Measurements from ENCODE around the gene MAPK1. TPM values are rescaled to one million over a fixed set of nuclear protein-coding genes. Genes with fewer than 3 reads are reported as not detected.

MAPK1 gene
- total RNA-seq, 1 experiment from 2014 or later = 87.4 TPM

DNA sequence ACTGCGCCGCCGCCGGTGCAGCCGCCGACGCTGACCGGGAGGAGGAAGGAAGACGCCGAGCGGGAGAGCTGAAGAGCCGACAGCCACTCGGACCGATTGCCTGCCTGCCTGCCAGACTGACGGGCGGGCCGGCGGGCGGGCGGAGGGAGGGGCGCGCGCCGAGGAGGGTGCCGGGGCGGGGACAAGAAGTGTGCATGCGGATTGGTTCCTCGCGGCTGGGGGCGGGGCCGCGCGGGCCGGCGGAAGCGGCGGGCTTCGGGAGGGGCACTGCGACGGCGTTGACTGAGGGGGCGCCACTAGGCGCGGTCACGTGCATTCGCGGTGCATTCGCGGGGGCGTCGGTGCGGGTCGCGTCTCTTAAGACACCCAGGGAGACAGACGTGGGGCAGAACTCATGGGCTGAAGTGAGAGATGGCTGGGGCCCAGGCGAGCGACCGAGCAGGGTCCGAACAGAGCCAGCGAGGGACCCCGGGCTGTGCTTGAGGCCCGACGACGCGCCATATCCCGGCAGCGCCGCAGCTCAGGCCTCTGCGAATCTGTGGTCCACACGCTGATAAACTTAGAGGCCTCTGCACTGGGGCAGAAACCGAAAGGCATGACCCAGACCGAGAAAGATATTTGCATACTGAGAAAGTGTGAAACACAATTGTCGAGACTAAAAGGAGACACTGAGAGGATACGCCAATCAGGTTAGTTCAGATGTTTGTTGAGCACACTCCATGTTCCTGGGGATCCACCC is at the start of gene MAPK1 (continued):
- no peak for TF ChIP-seq NR1H2 (CRISPR knock-in tag; IDR thresholded peaks at IDR 0.05)
- peak; percentile 64; the same call in 1 of the 2 replicates for TF ChIP-seq GABPB1 (CRISPR knock-in tag; IDR thresholded peaks at IDR 0.05)
- TF ChIP-seq SMAD4 (CRISPR knock-in tag; IDR thresholded peaks at IDR 0.05) = no peak
- no peak for TF ChIP-seq TCF7 (CRISPR knock-in tag; IDR thresholded peaks at IDR 0.05; ENCODE audit: low read depth)
- TF ChIP-seq, protein P1, sequence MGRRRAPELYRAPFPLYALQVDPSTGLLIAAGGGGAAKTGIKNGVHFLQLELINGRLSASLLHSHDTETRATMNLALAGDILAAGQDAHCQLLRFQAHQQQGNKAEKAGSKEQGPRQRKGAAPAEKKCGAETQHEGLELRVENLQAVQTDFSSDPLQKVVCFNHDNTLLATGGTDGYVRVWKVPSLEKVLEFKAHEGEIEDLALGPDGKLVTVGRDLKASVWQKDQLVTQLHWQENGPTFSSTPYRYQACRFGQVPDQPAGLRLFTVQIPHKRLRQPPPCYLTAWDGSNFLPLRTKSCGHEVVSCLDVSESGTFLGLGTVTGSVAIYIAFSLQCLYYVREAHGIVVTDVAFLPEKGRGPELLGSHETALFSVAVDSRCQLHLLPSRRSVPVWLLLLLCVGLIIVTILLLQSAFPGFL (CRISPR knock-in tag; IDR thresholded peaks at IDR 0.05; ENCODE audit: borderline replicate concordance) = no peak
- peak; percentile 65; the same call in 1 of the 2 replicates for TF ChIP-seq ESRRA (CRISPR knock-in tag; IDR thresholded peaks at IDR 0.05; ENCODE audit: borderline replicate concordance)
- TF ChIP-seq, protein P2, sequence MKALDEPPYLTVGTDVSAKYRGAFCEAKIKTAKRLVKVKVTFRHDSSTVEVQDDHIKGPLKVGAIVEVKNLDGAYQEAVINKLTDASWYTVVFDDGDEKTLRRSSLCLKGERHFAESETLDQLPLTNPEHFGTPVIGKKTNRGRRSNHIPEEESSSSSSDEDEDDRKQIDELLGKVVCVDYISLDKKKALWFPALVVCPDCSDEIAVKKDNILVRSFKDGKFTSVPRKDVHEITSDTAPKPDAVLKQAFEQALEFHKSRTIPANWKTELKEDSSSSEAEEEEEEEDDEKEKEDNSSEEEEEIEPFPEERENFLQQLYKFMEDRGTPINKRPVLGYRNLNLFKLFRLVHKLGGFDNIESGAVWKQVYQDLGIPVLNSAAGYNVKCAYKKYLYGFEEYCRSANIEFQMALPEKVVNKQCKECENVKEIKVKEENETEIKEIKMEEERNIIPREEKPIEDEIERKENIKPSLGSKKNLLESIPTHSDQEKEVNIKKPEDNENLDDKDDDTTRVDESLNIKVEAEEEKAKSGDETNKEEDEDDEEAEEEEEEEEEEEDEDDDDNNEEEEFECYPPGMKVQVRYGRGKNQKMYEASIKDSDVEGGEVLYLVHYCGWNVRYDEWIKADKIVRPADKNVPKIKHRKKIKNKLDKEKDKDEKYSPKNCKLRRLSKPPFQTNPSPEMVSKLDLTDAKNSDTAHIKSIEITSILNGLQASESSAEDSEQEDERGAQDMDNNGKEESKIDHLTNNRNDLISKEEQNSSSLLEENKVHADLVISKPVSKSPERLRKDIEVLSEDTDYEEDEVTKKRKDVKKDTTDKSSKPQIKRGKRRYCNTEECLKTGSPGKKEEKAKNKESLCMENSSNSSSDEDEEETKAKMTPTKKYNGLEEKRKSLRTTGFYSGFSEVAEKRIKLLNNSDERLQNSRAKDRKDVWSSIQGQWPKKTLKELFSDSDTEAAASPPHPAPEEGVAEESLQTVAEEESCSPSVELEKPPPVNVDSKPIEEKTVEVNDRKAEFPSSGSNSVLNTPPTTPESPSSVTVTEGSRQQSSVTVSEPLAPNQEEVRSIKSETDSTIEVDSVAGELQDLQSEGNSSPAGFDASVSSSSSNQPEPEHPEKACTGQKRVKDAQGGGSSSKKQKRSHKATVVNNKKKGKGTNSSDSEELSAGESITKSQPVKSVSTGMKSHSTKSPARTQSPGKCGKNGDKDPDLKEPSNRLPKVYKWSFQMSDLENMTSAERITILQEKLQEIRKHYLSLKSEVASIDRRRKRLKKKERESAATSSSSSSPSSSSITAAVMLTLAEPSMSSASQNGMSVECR (CRISPR knock-in tag; IDR thresholded peaks at IDR 0.05; ENCODE audit: borderline replicate concordance) = no peak; the same call in 1 of the 2 replicates
- TF ChIP-seq ERG (CRISPR knock-in tag; IDR thresholded peaks at IDR 0.05) = no peak
- TF ChIP-seq KAT7 (CRISPR knock-in tag; IDR thresholded peaks at IDR 0.05; ENCODE audit: borderline replicate concordance) = peak; percentile 81; the same call in 1 of the 2 replicates
- TF ChIP-seq JUN (CRISPR knock-in tag; IDR thresholded peaks at IDR 0.05) = no peak
- peak; percentile 84; the same call in 1 of the 2 replicates for TF ChIP-seq MAX (CRISPR knock-in tag; IDR thresholded peaks at IDR 0.05)
- peak; percentile 59; the same call in 1 of the 2 replicates for TF ChIP-seq TEAD1 (CRISPR knock-in tag; IDR thresholded peaks at IDR 0.05)
- TF ChIP-seq, protein P3, sequence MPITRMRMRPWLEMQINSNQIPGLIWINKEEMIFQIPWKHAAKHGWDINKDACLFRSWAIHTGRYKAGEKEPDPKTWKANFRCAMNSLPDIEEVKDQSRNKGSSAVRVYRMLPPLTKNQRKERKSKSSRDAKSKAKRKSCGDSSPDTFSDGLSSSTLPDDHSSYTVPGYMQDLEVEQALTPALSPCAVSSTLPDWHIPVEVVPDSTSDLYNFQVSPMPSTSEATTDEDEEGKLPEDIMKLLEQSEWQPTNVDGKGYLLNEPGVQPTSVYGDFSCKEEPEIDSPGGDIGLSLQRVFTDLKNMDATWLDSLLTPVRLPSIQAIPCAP (CRISPR knock-in tag; IDR thresholded peaks at IDR 0.05) = no peak
- TF ChIP-seq FOXP4 (CRISPR knock-in tag; IDR thresholded peaks at IDR 0.05) = peak; percentile 62; the same call in 1 of the 2 replicates
- TF ChIP-seq, protein P4, sequence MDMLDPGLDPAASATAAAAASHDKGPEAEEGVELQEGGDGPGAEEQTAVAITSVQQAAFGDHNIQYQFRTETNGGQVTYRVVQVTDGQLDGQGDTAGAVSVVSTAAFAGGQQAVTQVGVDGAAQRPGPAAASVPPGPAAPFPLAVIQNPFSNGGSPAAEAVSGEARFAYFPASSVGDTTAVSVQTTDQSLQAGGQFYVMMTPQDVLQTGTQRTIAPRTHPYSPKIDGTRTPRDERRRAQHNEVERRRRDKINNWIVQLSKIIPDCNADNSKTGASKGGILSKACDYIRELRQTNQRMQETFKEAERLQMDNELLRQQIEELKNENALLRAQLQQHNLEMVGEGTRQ (CRISPR knock-in tag; IDR thresholded peaks at IDR 0.05) = no peak
- 0 out of 2 replicates have a peak, but pooled peaks have one; percentile 25 for TF ChIP-seq NFE2L1 (CRISPR knock-in tag; IDR thresholded peaks at IDR 0.05)
- TF ChIP-seq ZNF121 (CRISPR knock-in tag; IDR thresholded peaks at IDR 0.05) = no peak
- no peak for TF ChIP-seq ZNF671 (CRISPR knock-in tag; IDR thresholded peaks at IDR 0.05)
- peak; percentile 69; the same call in 1 of the 2 replicates for TF ChIP-seq FOXK1 (CRISPR knock-in tag; IDR thresholded peaks at IDR 0.05)
- no peak for TF ChIP-seq RELA (CRISPR knock-in tag; IDR thresholded peaks at IDR 0.05; ENCODE audit: borderline replicate concordance)
- TF ChIP-seq ZNF416 (CRISPR knock-in tag; IDR thresholded peaks at IDR 0.05) = no peak
- no peak for TF ChIP-seq ATF6 (CRISPR knock-in tag; IDR thresholded peaks at IDR 0.05)
- TF ChIP-seq PRRX2 (CRISPR knock-in tag; IDR thresholded peaks at IDR 0.05) = no peak
- TF ChIP-seq MLX (CRISPR knock-in tag; IDR thresholded peaks at IDR 0.05) = no peak
